Measurements from ENCODE around the gene HBD.
"Not testable (repeated sequence)": the region's sequence is repeated elsewhere in the genome, so short reads cannot be mapped to it uniquely, and the experiment has no call there.

The HBD gene

DNA sequence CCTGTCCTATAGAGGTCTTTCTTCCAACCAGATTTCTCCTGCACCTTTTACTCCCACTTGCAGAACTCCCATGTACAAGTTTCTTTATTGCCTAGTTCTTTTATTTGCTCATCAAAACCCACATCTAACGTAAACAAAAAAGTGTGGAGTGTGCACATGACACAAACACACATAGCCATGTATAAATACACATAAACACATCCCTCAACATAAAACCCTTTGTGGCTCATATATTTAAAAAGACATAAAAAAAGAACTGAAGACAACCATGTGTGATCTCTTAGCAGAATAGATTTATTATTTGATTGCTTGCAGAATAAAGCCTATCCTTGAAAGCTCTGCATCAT lies 18.6 kb upstream of the HBD start:
- no peak overlapping the region for H3K4me3 ChIP-seq (ENCODE audit: low read length)
- no peak for DNase-seq (ENCODE audit: low read depth)
- TF ChIP-seq, protein P1, sequence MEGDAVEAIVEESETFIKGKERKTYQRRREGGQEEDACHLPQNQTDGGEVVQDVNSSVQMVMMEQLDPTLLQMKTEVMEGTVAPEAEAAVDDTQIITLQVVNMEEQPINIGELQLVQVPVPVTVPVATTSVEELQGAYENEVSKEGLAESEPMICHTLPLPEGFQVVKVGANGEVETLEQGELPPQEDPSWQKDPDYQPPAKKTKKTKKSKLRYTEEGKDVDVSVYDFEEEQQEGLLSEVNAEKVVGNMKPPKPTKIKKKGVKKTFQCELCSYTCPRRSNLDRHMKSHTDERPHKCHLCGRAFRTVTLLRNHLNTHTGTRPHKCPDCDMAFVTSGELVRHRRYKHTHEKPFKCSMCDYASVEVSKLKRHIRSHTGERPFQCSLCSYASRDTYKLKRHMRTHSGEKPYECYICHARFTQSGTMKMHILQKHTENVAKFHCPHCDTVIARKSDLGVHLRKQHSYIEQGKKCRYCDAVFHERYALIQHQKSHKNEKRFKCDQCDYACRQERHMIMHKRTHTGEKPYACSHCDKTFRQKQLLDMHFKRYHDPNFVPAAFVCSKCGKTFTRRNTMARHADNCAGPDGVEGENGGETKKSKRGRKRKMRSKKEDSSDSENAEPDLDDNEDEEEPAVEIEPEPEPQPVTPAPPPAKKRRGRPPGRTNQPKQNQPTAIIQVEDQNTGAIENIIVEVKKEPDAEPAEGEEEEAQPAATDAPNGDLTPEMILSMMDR (conservative IDR thresholded peaks at IDR 0.05; ENCODE audit: low read length): no peak

DNA sequence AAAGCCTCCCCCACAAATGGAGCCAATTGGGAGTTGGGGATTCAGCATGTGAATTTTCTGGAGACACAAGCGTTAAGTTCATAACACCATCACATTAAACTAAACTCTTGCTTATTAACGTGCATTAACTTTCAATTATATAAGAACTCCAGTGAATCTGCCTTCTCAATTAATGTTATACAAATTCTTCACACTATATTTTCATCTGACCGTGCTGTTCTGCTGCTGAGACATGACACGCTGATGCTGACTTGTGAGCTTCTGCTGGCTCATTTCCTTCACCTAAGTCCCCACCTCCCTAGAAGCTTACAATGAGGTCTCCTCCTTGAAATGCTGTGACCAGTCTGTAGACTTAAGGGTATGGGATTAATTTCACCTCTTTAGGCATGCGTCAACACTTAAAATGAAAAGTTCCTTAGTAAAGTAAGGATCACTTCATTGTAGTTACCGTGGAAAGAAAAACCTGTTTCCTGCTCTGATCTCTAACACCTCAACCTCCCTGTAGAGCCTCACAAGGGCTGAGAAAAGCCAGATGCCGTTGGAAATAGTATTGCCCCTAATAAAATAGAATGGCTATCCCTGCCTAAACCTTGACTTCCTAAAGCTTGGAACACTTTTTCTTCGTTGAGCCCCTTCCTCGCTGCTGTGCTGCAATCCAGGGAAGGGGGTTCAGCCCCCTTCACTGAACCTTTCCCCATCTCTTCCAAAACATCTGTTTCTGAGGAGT lies 18.1 kb upstream of the HBD start:
- no peak for DNase-seq (ENCODE audit: low read depth)
- H3K4me3 ChIP-seq (ENCODE audit: low read length): no peak overlapping the region
- TF ChIP-seq, protein P1 (conservative IDR thresholded peaks at IDR 0.05; ENCODE audit: low read length): no peak

DNA sequence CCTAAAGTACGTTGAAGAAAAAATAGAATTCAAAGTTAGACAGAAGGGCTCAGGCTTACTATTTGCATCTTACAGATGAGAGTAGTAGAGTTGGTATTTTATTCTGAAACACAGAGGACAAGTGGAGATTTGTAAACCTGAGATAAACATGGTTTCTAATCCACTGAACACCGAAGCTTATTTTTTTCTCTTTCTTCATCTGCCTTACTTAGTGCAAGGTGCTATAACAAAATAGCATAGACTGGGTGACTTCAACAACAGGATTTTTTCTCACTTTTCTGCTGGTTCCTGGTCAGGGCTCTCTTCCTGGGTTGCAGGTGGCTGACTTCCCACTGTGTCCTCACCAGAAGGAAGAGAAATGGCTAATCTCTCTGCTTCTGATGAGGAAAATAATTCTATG lies 17.5 kb upstream of the HBD start:
- DNase-seq (ENCODE audit: low read depth): no peak
- TF ChIP-seq, protein P1 (conservative IDR thresholded peaks at IDR 0.05; ENCODE audit: low read length): no peak
- H3K4me3 ChIP-seq (ENCODE audit: low read length): no peak overlapping the region

DNA sequence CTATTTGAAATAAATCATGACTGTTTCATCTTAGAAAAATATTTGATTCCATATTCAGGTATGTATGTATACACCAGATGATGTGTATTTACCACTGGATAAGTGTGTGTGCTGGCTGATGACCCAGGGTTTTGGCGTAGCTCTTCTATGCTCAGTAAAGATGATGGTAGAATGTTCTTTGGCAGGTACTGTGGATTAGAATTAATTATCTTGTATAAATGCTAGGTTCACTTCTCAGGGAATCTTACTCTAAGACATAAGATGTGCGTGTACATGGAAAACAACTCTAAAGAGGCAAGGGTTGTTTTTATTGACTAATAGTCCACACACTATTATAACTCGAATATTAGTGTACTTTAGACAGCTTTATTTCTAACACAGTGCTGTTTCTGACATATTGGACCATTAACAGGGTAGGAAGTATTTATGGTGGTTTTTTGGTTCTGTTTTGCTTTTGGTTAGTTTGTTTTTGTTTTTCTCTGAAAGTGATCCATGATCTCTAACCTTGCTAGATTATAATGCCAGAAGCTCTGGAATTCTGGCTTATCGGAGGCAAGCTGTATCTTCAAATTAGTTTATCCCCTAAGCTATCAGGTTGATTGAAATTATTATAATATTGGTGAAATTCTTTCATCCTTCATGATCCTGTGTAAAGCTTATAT lies 16.4 kb upstream of the HBD start:
- TF ChIP-seq, protein P1 (conservative IDR thresholded peaks at IDR 0.05; ENCODE audit: low read length): no peak
- DNase-seq (ENCODE audit: low read depth): no peak
- no peak overlapping the region for H3K4me3 ChIP-seq (ENCODE audit: low read length)

DNA sequence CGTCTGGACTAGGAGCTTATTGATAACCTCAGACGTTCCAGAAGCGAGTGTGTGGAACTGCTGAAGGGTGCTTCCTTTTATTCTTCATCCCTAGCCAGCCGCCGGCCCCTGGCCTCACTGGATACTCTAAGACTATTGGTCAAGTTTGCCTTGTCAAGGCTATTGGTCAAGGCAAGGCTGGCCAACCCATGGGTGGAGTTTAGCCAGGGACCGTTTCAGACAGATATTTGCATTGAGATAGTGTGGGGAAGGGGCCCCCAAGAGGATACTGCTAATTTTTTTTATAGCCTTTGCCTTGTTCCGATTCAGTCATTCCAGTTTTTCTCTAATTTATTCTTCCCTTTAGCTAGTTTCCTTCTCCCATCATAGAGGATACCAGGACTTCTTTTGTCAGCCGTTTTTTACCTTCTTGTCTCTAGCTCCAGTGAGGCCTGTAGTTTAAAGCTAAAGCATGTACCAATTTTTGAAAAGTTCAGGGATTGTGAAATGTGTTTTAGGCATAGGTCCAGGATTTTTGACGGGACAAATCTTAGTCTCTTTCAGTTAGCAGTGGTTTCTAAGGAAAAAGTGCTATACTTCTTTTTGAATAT lies 15.6 kb upstream of the HBD start, which contains the start of gene HBG1:
Gene HBG1, minus strand, starts transcription at position 51 of the 590 bp plus-strand sequence. CDS start 53 bp downstream, outside the sequence.
- H3K4me3 ChIP-seq (ENCODE audit: low read length); DNase-seq (ENCODE audit: low read depth): not testable (repeated sequence)

DNA sequence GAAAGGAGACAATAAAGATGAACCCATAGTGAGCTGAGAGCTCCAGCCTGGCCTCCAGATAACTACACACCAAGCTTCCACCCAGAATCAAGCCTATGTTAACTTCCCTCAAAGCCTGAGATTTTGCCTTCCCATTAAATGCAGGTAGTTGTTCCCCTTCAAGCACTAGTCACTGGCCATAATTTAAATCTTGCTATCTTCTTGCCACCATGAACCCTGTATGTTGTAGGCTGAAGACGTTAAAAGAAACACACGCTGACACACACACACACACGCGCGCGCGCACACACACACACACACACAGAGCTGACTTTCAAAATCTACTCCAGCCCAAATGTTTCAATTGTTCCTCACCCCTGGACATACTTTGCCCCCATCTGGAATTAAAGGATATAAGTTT lies 14.2 kb upstream of the HBD start:
- DNase-seq (ENCODE audit: low read depth); H3K4me3 ChIP-seq (ENCODE audit: low read length): not testable (repeated sequence)

DNA sequence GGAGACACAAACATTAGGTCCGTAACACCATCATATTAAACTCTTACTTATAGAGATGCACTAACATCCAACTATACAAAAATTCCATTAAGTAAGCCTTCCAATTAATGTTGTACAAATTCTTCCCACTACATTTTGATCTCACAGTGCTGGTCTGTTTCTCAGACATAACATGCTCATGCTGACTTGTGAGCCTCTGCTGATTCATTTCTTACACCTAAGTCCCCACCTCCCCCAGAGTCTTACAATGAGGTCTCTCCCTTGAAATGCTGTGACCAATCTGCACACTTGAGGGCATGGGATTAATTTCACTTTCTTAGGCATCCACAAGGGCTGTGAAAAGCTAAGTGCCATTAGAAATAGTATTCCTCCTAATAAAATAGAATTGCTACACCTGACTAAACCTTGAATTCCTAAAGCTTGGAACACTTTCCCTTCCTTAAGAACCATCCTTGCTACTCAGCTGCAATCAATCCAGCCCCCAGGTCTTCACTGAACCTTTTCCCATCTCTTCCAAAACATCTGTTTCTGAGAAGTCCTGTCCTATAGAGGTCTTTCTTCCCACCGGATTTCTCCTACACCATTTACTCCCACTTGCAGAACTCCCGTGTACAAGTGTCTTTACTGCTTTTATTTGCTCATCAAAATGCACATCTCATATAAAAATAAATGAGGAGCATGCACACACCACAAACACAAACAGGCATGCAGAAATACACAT lies 13.3 kb upstream of the HBD start:
- H3K4me3 ChIP-seq (ENCODE audit: low read length): no peak overlapping the region
- TF ChIP-seq, protein P1 (conservative IDR thresholded peaks at IDR 0.05; ENCODE audit: low read length): no peak
- DNase-seq (ENCODE audit: low read depth): no peak
